ENCODE results near the gene FBXL4. TPM values are rescaled to one million over a fixed set of nuclear protein-coding genes. Genes with fewer than 3 reads are reported as not detected.

FBXL4 gene
- total RNA-seq, 2 experiments from 2014 or later = 12.5 to 15.4 TPM

- peaks cover 2% of the 10 kb centered on the region for H3K9me3 Mint-ChIP-seq
- ATAC-seq (ENCODE audit: low read depth) = no peak
- DNase-seq = no peak
- H3K4me1 Mint-ChIP-seq = no peaks in the 10 kb centered on the region
- no peaks in the 10 kb centered on the region for H3K36me3 Mint-ChIP-seq
- no peak overlapping the region for H3K4me3 Mint-ChIP-seq
- peaks cover under 1% of the 10 kb centered on the region for H3K27me3 Mint-ChIP-seq
- POLR2A ChIA-PET = no interaction called here
- no peak overlapping the region for H3K27ac Mint-ChIP-seq
These were observed 22.7 kb upstream of the FBXL4 start for GRCh38 chr6:98970469-98970868.

GRCh38 chr6:98967616-98968015 is 19.9 kb upstream of the FBXL4 start:
- Mint-ChIP-seq H3K27me3 (peaks cover 20% of the 10 kb centered on the region), H3K9me3 (peaks cover 2% of the 10 kb centered on the region), H3K36me3 (no peaks in the 10 kb centered on the region), H3K4me1 (no peaks in the 10 kb centered on the region), H3K4me3 (no peak overlapping the region), H3K27ac (no peak overlapping the region)
- POLR2A ChIA-PET = no interaction called here
- DNase-seq (no peak), ATAC-seq (ENCODE audit: low read depth) (no peak)

GRCh38 chr6:98959631-98960030 is 11.9 kb upstream of the FBXL4 start:
- Mint-ChIP-seq H3K36me3 (no peaks in the 10 kb centered on the region), H3K9me3 (no peaks in the 10 kb centered on the region), H3K27ac (no peak overlapping the region), H3K27me3 (peaks cover 17% of the 10 kb centered on the region), H3K4me1 (no peaks in the 10 kb centered on the region), H3K4me3 (no peak overlapping the region)
- no peak for DNase-seq
- POLR2A ChIA-PET = no interaction called here
- ATAC-seq (ENCODE audit: low read depth) = no peak

GRCh38 chr6:98958776-98959175 is 11.0 kb upstream of the FBXL4 start:
- no peaks in the 10 kb centered on the region for H3K4me1 Mint-ChIP-seq
- ATAC-seq (ENCODE audit: low read depth) = no peak
- no peak for DNase-seq
- H3K27me3 Mint-ChIP-seq = peaks cover 12% of the 10 kb centered on the region
- no peaks in the 10 kb centered on the region for H3K9me3 Mint-ChIP-seq
- H3K36me3 Mint-ChIP-seq = no peaks in the 10 kb centered on the region
- POLR2A ChIA-PET = no interaction called here
- no peak overlapping the region for H3K4me3 Mint-ChIP-seq
- H3K27ac Mint-ChIP-seq = no peak overlapping the region

DNA sequence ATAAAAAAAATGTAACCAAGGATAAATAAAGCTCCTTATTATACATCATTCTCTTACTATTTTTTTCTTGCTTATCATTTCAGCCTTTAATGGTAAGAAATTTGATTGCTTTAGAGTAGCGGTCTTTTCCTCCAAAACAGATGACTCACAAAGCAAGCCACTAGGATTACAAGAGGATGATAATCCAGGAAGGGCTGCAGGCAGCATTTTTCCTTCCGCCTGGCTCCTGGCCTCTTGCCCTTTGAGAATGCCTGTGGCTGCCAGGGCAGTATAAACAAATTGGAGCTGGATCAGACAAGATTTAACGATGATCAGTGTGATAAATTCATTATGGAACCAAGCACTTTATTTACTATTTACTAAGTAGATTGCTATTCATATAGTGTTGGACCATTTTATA is 9.7 kb upstream of the FBXL4 start:
- H3K4me3 Mint-ChIP-seq = no peak overlapping the region

DNA sequence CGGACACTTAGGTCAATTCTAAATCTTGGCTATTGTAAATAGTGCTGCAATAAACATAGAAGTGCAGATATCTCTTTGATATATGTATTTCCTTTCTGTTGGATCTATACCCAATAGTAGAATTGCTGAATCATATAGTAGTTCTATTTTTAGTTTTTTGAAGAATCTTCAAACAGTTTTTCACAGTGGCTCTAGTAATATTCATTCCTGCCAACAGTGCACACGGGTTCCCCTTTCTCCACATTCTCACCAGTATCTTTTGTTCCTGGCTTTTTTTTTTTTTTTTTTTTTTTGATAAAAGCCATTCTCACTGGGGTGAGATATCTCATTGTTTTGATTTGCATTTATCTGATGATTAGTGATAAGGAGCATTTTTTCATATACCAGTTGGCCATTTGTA is 1.8 kb upstream of the FBXL4 start:
- ATAC-seq (ENCODE audit: low read depth) (no peak), DNase-seq (no peak)
- H3K4me3 Mint-ChIP-seq = no peak overlapping the region
- POLR2A ChIA-PET = interaction anchor here (0.7 kb wide), 1 partner anchor 376 kb away, joined by 4 read pairs; no protein-coding TSS in a partner anchor
- no peak overlapping the region for H3K27ac Mint-ChIP-seq
- no peaks in the 10 kb centered on the region for H3K36me3 Mint-ChIP-seq
- peaks cover 18% of the 10 kb centered on the region for H3K4me1 Mint-ChIP-seq
- H3K27me3 Mint-ChIP-seq = peaks cover 24% of the 10 kb centered on the region
- H3K9me3 Mint-ChIP-seq = no peaks in the 10 kb centered on the region

More for the DNA sequence above, 9.7 kb upstream of the FBXL4 start:
- ATAC-seq (ENCODE audit: low read depth) (no peak), DNase-seq (no peak)
- no peaks in the 10 kb centered on the region for H3K9me3 Mint-ChIP-seq
- no peak overlapping the region for H3K27ac Mint-ChIP-seq
- no peaks in the 10 kb centered on the region for H3K36me3 Mint-ChIP-seq
- POLR2A ChIA-PET = no interaction called here
- no peaks in the 10 kb centered on the region for H3K4me1 Mint-ChIP-seq
- H3K27me3 Mint-ChIP-seq = peaks cover 4% of the 10 kb centered on the region

- DNase-seq (peak; percentile 46), ATAC-seq (ENCODE audit: low read depth) (peak; percentile 11)
- Mint-ChIP-seq H3K4me3 (peak overlapping the region; percentile 91), H3K36me3 (peaks cover 14% of the 10 kb centered on the region), H3K27me3 (peaks cover 20% of the 10 kb centered on the region), H3K27ac (peak overlapping the region; percentile 91), H3K9me3 (peaks cover 6% of the 10 kb centered on the region), H3K4me1 (peaks cover 21% of the 10 kb centered on the region)
- POLR2A ChIA-PET = no interaction called here
These were observed 801 bp downstream of the FBXL4 start for GRCh38 chr6:98946879-98947410.

GRCh38 chr6:98946266-98946878 is 1.4 kb downstream of the FBXL4 start:
- POLR2A ChIA-PET = no interaction called here
- peaks cover 21% of the 10 kb centered on the region for H3K4me1 Mint-ChIP-seq
- ATAC-seq (ENCODE audit: low read depth) (no peak), DNase-seq (no peak)
- H3K9me3 Mint-ChIP-seq = peaks cover 6% of the 10 kb centered on the region
- H3K27ac Mint-ChIP-seq = peak overlapping the region; percentile 91
- peaks cover 18% of the 10 kb centered on the region for H3K36me3 Mint-ChIP-seq
- peak overlapping the region; percentile 91 for H3K4me3 Mint-ChIP-seq
- peaks cover 15% of the 10 kb centered on the region for H3K27me3 Mint-ChIP-seq

- POLR2A ChIA-PET = no interaction called here
These were observed 2.2 kb downstream of the FBXL4 start for GRCh38 chr6:98945311-98946115.

DNA sequence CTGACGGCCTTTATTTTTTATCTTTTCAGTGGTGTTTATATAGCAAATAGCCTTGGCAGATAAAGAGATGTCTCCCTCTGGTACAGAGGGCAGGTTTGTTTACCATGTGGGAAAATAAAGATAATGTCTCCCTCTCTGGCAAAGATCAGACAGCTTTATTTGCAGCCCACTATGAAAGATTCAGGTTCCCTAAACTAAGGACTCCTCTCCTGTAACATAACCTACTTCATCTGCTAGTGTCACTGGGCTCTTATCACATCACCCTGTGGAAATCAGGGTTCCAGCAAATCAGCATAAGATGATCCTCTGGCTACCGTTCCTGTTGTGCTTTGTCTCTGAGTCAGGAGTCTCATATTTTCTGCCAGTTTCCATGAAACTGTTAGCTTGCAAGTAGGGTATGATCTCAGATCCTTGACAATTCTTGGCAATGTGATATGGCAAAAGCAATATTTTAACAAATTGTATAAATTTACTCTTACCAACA is 3.1 kb downstream of the FBXL4 start:
- POLR2A ChIA-PET = no interaction called here
- no peak for ATAC-seq (ENCODE audit: low read depth)
- Mint-ChIP-seq H3K36me3 (peaks cover 29% of the 10 kb centered on the region), H3K9me3 (peaks cover 15% of the 10 kb centered on the region), H3K4me3 (no peak overlapping the region), H3K27me3 (peaks cover 4% of the 10 kb centered on the region), H3K4me1 (peaks cover 19% of the 10 kb centered on the region), H3K27ac (no peak overlapping the region)
- DNase-seq = no peak

More at GRCh38 chr6:98945311-98946115, 2.2 kb downstream of the FBXL4 start:
- Mint-ChIP-seq H3K4me1 (peaks cover 21% of the 10 kb centered on the region), H3K4me3 (peak overlapping the region; percentile 91), H3K9me3 (peaks cover 10% of the 10 kb centered on the region), H3K36me3 (peaks cover 24% of the 10 kb centered on the region), H3K27ac (peak overlapping the region; percentile 32), H3K27me3 (peaks cover 10% of the 10 kb centered on the region)
- no peak for ATAC-seq (ENCODE audit: low read depth)
- DNase-seq = no peak

GRCh38 chr6:98944168-98944567 is 3.6 kb downstream of the FBXL4 start:
- Mint-ChIP-seq H3K36me3 (peaks cover 34% of the 10 kb centered on the region), H3K27me3 (no peaks in the 10 kb centered on the region), H3K4me1 (peaks cover 19% of the 10 kb centered on the region), H3K9me3 (peaks cover 15% of the 10 kb centered on the region), H3K27ac (no peak overlapping the region), H3K4me3 (no peak overlapping the region)
- ATAC-seq (ENCODE audit: low read depth) = no peak
- POLR2A ChIA-PET = no interaction called here
- DNase-seq = no peak

DNA sequence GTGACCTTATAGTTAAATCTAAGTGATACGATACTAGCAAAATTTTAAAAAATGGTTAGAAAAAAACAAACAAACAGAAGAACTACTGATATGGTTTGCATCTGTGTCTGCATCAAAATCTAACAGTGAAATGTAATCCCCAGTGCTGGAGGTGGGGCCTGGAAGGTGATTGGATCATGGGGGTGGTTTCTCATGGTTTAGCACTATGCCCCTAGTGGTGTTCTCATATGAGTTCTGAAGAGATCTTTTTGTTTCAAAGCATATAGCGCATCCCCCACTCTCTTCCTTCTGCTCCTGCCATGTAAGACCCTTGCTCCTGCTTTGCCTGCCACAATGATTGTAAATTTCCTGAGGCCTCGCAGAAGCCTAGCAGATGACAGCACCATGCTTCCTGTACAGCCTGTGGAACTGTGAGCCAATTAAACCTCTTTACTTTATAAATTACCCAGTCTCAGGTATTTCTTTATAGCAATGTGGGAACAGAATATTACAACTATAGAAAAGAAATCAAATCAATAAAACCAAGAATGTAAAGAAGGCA is 5.4 kb downstream of the FBXL4 start:
- Mint-ChIP-seq H3K27ac (no peak overlapping the region), H3K4me3 (no peak overlapping the region), H3K27me3 (no peaks in the 10 kb centered on the region), H3K4me1 (peaks cover 20% of the 10 kb centered on the region), H3K36me3 (peaks cover 41% of the 10 kb centered on the region), H3K9me3 (peaks cover 15% of the 10 kb centered on the region)
- POLR2A ChIA-PET = no interaction called here
- ATAC-seq (ENCODE audit: low read depth) (no peak), DNase-seq (no peak)

GRCh38 chr6:98941319-98941718 is 6.4 kb downstream of the FBXL4 start:
- Mint-ChIP-seq H3K9me3 (peaks cover 15% of the 10 kb centered on the region), H3K4me1 (peaks cover 15% of the 10 kb centered on the region), H3K27me3 (no peaks in the 10 kb centered on the region), H3K27ac (no peak overlapping the region), H3K4me3 (no peak overlapping the region), H3K36me3 (peaks cover 41% of the 10 kb centered on the region)
- no peak for ATAC-seq (ENCODE audit: low read depth)
- POLR2A ChIA-PET = no interaction called here
- DNase-seq = no peak

All from activated naive CD8-positive, alpha-beta T cell treated with anti-CD3 and anti-CD28 coated beads, Interleukin-2, amount 10 ng/mL, durations not matched to agents 7 days and 5 days (primary cell).